HepG2 (cell line): ENCODE data around the gene DNMT1.

ENCODE experiments used
- CBX5 ChIP-seq: sonication (generic); formaldehyde crosslinking; IDR thresholded peaks from 2 replicates; pipeline ENCODE4 v1.4.0; 2020; ENCODE audit warnings: missing genetic modification reagents, borderline replicate concordance
- HNF4G ChIP-seq, 2 experiments: sonication (generic) in 1 of 2; formaldehyde crosslinking in 1 of 2; IDR thresholded peaks; 2 replicates each; pipeline versions ENCODE4 v1.4.0 to v1.6.1; 2011 to 2020; ENCODE audit warnings: borderline replicate concordance in 2 of 2, low read depth in 2 of 2, mild to moderate bottlenecking in 2 of 2, low read length in 1 of 2, missing genetic modification reagents in 1 of 2, moderate library complexity in 1 of 2
- MAFK ChIP-seq, 2 experiments: IDR thresholded peaks in 1 of 2; conservative IDR thresholded peaks in 1 of 2; 2 replicates each; pipeline ENCODE4 v1.6.1; 2011; ENCODE audit warnings: improper control_type of control experiment in 2 of 2, low read length in 2 of 2
- MAZ ChIP-seq, 2 experiments: sonication (generic) in 1 of 2; formaldehyde crosslinking in 1 of 2; IDR thresholded peaks; 2 replicates each; pipeline versions ENCODE4 v1.5.0 to v1.6.1; 2012 to 2020; ENCODE audit warnings: low read depth in 2 of 2, mild to moderate bottlenecking in 2 of 2, borderline replicate concordance in 1 of 2, improper control_type of control experiment in 1 of 2, low read length in 1 of 2, missing genetic modification reagents in 1 of 2, moderate library complexity in 1 of 2
- POLR2AphosphoS5 ChIP-seq: IDR thresholded peaks from 2 replicates; pipeline ENCODE4 v1.6.1; 2012; ENCODE audit warnings: low read depth, low read length
- RFXANK ChIP-seq: IDR thresholded peaks from 2 replicates; pipeline ENCODE4 v1.6.1; 2016
- TCF7L2 ChIP-seq: IDR thresholded peaks from 2 replicates; pipeline ENCODE4 v1.6.1; 2011; ENCODE audit warnings: mild to moderate bottlenecking, low read depth, low read length, moderate library complexity
- ZKSCAN1 ChIP-seq: fragments of 150-350 bp; IDR thresholded peaks from 2 replicates; pipeline ENCODE4 v1.6.1; 2014; ENCODE audit warnings: low read length
- ZNF546 ChIP-seq: sonication (generic); formaldehyde crosslinking; conservative IDR thresholded peaks from 2 replicates; pipeline ENCODE4 v1.8.1; 2023; ENCODE audit warnings: mild to moderate bottlenecking, missing genetic modification reagents
- TF ChIP-seq, protein P1 (sequence below): sonication (generic); formaldehyde crosslinking; IDR thresholded peaks from 2 replicates; pipeline ENCODE4 v1.5.0; 2020; ENCODE audit warnings: mild to moderate bottlenecking, missing genetic modification reagents, moderate library complexity
- TF ChIP-seq, protein P2 (sequence below): conservative IDR thresholded peaks from 2 replicates; pipeline ENCODE4 v1.6.1; 2018; ENCODE audit warnings: missing genetic modification reagents

DNA sequence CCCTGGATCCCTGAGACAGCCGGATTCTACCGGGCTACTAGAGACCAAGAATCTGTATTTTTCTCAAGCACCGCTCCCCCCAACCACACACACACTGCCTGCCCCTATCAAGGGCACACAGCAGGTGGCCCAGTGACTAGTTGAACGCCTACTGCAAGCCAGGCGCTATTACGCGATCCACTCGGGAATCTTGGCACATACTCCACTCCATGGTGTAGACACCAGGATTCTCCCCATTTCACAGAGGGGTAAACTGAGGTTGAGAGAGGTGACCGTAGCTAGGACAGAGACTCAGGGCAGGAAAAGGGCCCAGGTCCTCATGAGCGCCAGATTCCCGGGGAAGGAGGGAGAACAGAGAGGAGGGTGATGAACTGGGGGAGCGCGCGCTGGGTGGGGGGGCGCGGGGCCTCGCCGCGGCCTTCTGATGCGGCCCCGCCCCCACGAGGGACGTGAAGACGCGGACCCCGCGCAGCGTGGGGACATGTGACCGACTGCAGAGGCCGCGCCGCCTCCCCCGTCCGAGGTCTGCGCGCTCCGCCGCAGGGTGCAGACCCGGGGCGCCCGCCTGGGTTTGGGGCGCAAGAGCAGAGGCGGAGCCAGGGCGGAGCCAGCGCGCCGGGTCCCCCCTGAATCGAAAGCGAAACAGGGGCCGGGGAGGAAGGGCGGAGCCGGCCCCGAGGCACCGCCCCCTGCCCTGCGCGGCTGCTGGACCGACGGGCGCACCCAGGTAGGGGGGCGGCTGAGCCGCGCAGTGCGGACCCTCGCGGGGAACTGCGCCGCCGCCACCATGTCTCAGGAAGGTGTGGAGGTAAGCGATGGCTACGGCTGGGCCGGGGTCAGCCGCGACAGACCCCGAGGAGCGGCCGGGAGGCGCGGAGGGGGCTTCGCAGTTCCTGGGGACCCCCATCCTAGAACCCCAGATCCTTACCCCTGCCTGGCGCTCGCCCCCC lies 108.8 kb downstream of the DNMT1 start, which contains the start of gene SHFL:
- TF ChIP-seq TCF7L2, result no peak
- no peak for TF ChIP-seq RFXANK
- TF ChIP-seq CBX5, result no peak; the same call in 1 of the 2 replicates
- TF ChIP-seq, protein P1, sequence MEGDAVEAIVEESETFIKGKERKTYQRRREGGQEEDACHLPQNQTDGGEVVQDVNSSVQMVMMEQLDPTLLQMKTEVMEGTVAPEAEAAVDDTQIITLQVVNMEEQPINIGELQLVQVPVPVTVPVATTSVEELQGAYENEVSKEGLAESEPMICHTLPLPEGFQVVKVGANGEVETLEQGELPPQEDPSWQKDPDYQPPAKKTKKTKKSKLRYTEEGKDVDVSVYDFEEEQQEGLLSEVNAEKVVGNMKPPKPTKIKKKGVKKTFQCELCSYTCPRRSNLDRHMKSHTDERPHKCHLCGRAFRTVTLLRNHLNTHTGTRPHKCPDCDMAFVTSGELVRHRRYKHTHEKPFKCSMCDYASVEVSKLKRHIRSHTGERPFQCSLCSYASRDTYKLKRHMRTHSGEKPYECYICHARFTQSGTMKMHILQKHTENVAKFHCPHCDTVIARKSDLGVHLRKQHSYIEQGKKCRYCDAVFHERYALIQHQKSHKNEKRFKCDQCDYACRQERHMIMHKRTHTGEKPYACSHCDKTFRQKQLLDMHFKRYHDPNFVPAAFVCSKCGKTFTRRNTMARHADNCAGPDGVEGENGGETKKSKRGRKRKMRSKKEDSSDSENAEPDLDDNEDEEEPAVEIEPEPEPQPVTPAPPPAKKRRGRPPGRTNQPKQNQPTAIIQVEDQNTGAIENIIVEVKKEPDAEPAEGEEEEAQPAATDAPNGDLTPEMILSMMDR (CRISPR knock-in tag), result no peak
- no peak for TF ChIP-seq ZKSCAN1
- TF ChIP-seq, protein P2, sequence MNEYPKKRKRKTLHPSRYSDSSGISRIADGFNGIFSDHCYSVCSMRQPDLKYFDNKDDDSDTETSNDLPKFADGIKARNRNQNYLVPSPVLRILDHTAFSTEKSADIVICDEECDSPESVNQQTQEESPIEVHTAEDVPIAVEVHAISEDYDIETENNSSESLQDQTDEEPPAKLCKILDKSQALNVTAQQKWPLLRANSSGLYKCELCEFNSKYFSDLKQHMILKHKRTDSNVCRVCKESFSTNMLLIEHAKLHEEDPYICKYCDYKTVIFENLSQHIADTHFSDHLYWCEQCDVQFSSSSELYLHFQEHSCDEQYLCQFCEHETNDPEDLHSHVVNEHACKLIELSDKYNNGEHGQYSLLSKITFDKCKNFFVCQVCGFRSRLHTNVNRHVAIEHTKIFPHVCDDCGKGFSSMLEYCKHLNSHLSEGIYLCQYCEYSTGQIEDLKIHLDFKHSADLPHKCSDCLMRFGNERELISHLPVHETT, result no peak; the same call in 1 of the 2 replicates
- TF ChIP-seq MAFK (conservative IDR thresholded peaks at IDR 0.05 in 1 of 2, IDR thresholded peaks at IDR 0.05 in 1 of 2; ENCODE audit: low read length in 2 of 2), result no peak
- no peak for TF ChIP-seq HNF4G (IDR thresholded peaks at IDR 0.05; ENCODE audit: borderline replicate concordance, low read depth, low read length)
- 0 out of 2 replicates have a peak, but pooled peaks have one; percentile 50 for TF ChIP-seq HNF4G (CRISPR knock-in tag; IDR thresholded peaks at IDR 0.05; ENCODE audit: borderline replicate concordance, low read depth)
- TF ChIP-seq POLR2AphosphoS5, result no peak
- TF ChIP-seq MAZ (IDR thresholded peaks at IDR 0.05; ENCODE audit: borderline replicate concordance, low read depth, low read length), result no peak
- no peak for TF ChIP-seq MAZ (CRISPR knock-in tag; IDR thresholded peaks at IDR 0.05; ENCODE audit: low read depth)
- no peak for TF ChIP-seq ZNF546 (CRISPR knock-in tag)
